Central memory CD8-positive, alpha-beta T cell (primary cell): Measurements from ENCODE around the gene WDR90.

Experiments used
- ATAC-seq: fragments of 150-1000 bp; cut with Tn5 transposase; replicated peaks from 2 replicates; pipeline ENCODE4 v1.10.0; 2022; ENCODE audit warnings: mild to moderate bottlenecking, moderate FRiP score, moderate number of reproducible peaks; ENCODE audit not compliant: poor library complexity, severe bottlenecking; ENCODE audit errors: extremely low read depth
- DNase-seq, 2 donors: peaks; one replicate each; pipeline ENCODE4 v3.0.0; 2021; ENCODE audit warnings: low spot score in 2 of 2
- H3K27ac Mint-ChIP-seq: one replicate; pipeline ENCODE4 v1.8.0; 2022; ENCODE audit warnings: low read depth, mild to moderate bottlenecking, moderate library complexity, mixed read lengths
- H3K27me3 Mint-ChIP-seq: one replicate; pipeline ENCODE4 v1.8.0; 2022; ENCODE audit warnings: mixed read lengths
- H3K36me3 Mint-ChIP-seq: one replicate; pipeline ENCODE4 v1.8.0; 2022; ENCODE audit warnings: mild to moderate bottlenecking, moderate library complexity, mixed read lengths; ENCODE audit not compliant: insufficient read depth
- H3K4me1 Mint-ChIP-seq: one replicate; pipeline ENCODE4 v1.8.0; 2022; ENCODE audit warnings: mixed read lengths
- H3K4me3 Mint-ChIP-seq: one replicate; pipeline ENCODE4 v1.8.0; 2022; ENCODE audit warnings: mild to moderate bottlenecking, moderate library complexity, mixed read lengths
- H3K9me3 Mint-ChIP-seq: one replicate; pipeline ENCODE4 v1.8.0; 2022; ENCODE audit warnings: mixed read lengths

Gene WDR90

GRCh38 chr16:672371-672770, 23.2 kb downstream of the WDR90 start:
- ATAC-seq = no peak
- H3K27me3 Mint-ChIP-seq = no peaks in the 10 kb centered on the region
- H3K36me3 Mint-ChIP-seq = peaks cover 11% of the 10 kb centered on the region
- H3K27ac Mint-ChIP-seq = no peak overlapping the region
- no peak overlapping the region for H3K4me3 Mint-ChIP-seq
- H3K9me3 Mint-ChIP-seq = no peaks in the 10 kb centered on the region
- DNase-seq = no peak
- peaks cover 6% of the 10 kb centered on the region for H3K4me1 Mint-ChIP-seq

GRCh38 chr16:672851-673250, 23.7 kb downstream of the WDR90 start:
- no peak for ATAC-seq
- H3K4me3 Mint-ChIP-seq = no peak overlapping the region
- peaks cover 11% of the 10 kb centered on the region for H3K36me3 Mint-ChIP-seq
- H3K27ac Mint-ChIP-seq = no peak overlapping the region
- H3K27me3 Mint-ChIP-seq = no peaks in the 10 kb centered on the region
- H3K4me1 Mint-ChIP-seq = peaks cover 6% of the 10 kb centered on the region
- DNase-seq = no peak
- no peaks in the 10 kb centered on the region for H3K9me3 Mint-ChIP-seq

GRCh38 chr16:673399-673991, 24.3 kb downstream of the WDR90 start:
- no peak for DNase-seq
- H3K36me3 Mint-ChIP-seq = peaks cover 11% of the 10 kb centered on the region
- H3K27ac Mint-ChIP-seq = no peak overlapping the region

GRCh38 chr16:674214-674881, 25.2 kb downstream of the WDR90 start:
- peak overlapping the region; percentile 50 for H3K4me3 Mint-ChIP-seq
- H3K36me3 Mint-ChIP-seq = peaks cover 14% of the 10 kb centered on the region
- ATAC-seq (no peak), DNase-seq (no peak)
- H3K4me1 Mint-ChIP-seq = peaks cover 6% of the 10 kb centered on the region
- no peaks in the 10 kb centered on the region for H3K27me3 Mint-ChIP-seq
- no peaks in the 10 kb centered on the region for H3K9me3 Mint-ChIP-seq
- H3K27ac Mint-ChIP-seq = no peak overlapping the region

More at GRCh38 chr16:673399-673991, 24.3 kb downstream of the WDR90 start:
- ATAC-seq = no peak
- H3K9me3 Mint-ChIP-seq = no peaks in the 10 kb centered on the region
- no peak overlapping the region for H3K4me3 Mint-ChIP-seq
- peaks cover 6% of the 10 kb centered on the region for H3K4me1 Mint-ChIP-seq
- no peaks in the 10 kb centered on the region for H3K27me3 Mint-ChIP-seq

GRCh38 chr16:674968-675883, 26.1 kb downstream of the WDR90 start, which contains the start of gene RHBDL1:
Gene RHBDL1 (plus strand): TSS chr16:675671. CDS start chr16:675791, 120 bp downstream.
- Mint-ChIP-seq H3K9me3 (no peaks in the 10 kb centered on the region), H3K4me3 (peak within 1 kb of the TSS; percentile 50), H3K4me1 (peaks cover 9% of the 10 kb centered on the region), H3K36me3 (peaks cover 13% of the 10 kb centered on the region), H3K27me3 (no peaks in the 10 kb centered on the region), H3K27ac (no peak within 1 kb of the TSS)
- ATAC-seq (no peak), DNase-seq (no peak)

GRCh38 chr16:675884-676564, 26.9 kb downstream of the WDR90 start:
- Mint-ChIP-seq H3K4me1 (peaks cover 11% of the 10 kb centered on the region), H3K27me3 (no peaks in the 10 kb centered on the region), H3K4me3 (no peak overlapping the region), H3K27ac (no peak overlapping the region), H3K36me3 (peaks cover 15% of the 10 kb centered on the region), H3K9me3 (no peaks in the 10 kb centered on the region)
- ATAC-seq (no peak), DNase-seq (no peak)

- no peak for DNase-seq
- Mint-ChIP-seq H3K9me3 (no peaks in the 10 kb centered on the region), H3K27me3 (no peaks in the 10 kb centered on the region), H3K27ac (no peak overlapping the region), H3K36me3 (peaks cover 14% of the 10 kb centered on the region), H3K4me1 (peaks cover 15% of the 10 kb centered on the region), H3K4me3 (no peak overlapping the region)
- no peak for ATAC-seq
Measured at GRCh38 chr16:676565-676902, 27.4 kb downstream of the WDR90 start.

- Mint-ChIP-seq H3K9me3 (no peaks in the 10 kb centered on the region), H3K27me3 (no peaks in the 10 kb centered on the region), H3K27ac (no peak overlapping the region), H3K36me3 (peaks cover 16% of the 10 kb centered on the region), H3K4me1 (peaks cover 19% of the 10 kb centered on the region), H3K4me3 (no peak overlapping the region)
- ATAC-seq = no peak
- DNase-seq = no peak
Measured at GRCh38 chr16:676913-677312, 27.7 kb downstream of the WDR90 start.

- Mint-ChIP-seq H3K36me3 (peaks cover 23% of the 10 kb centered on the region), H3K4me1 (peaks cover 24% of the 10 kb centered on the region), H3K27ac (no peak overlapping the region), H3K9me3 (no peaks in the 10 kb centered on the region), H3K4me3 (no peak overlapping the region), H3K27me3 (no peaks in the 10 kb centered on the region)
- DNase-seq (no peak), ATAC-seq (no peak)
Measured at GRCh38 chr16:677316-678190, 28.4 kb downstream of the WDR90 start.

GRCh38 chr16:678209-678857, 29.2 kb downstream of the WDR90 start:
- H3K4me1 Mint-ChIP-seq = peaks cover 26% of the 10 kb centered on the region
- no peak overlapping the region for H3K27ac Mint-ChIP-seq

More at GRCh38 chr16:678209-678857, 29.2 kb downstream of the WDR90 start:
- ATAC-seq = no peak
- no peaks in the 10 kb centered on the region for H3K9me3 Mint-ChIP-seq
- H3K27me3 Mint-ChIP-seq = no peaks in the 10 kb centered on the region
- peaks cover 24% of the 10 kb centered on the region for H3K36me3 Mint-ChIP-seq
- DNase-seq = no peak
- H3K4me3 Mint-ChIP-seq = no peak overlapping the region
